ENCODE data around the gene BRME1. TPM values are rescaled to one million over a fixed set of nuclear protein-coding genes. Genes with fewer than 3 reads are reported as not detected.

Gene BRME1
- total RNA-seq, 4 donors from 2014 or later: 0.34 to 1.7 (median 1.0) TPM

DNA sequence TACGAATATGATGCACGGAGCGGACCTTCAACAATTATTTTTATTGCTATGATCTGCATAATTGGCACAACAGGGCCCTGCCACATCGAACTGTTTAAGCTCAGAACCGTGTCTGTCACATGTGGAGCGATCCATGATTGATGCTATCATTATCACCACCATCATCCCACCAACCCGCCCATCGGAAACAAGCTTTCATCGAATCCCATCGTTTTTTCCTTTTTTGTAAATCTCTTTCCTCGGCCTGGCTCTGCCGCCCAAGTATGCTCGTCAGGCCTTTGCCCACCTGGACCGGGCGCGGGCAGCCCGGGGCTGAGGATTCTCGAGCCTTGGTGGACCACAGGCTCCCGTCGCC lies 45.9 kb upstream of the BRME1 start:
- Histone ChIP-seq H3K27me3 (no peaks in the 10 kb centered on the region), H3K9me3 (no peaks in the 10 kb centered on the region), H3K36me3 (peaks cover 15 to 17% of the 10 kb centered on the region in 2 donors), H3K4me1 (peaks cover 14 to 15% of the 10 kb centered on the region in 2 donors), H3K27ac (no peak overlapping the region), H3K4me3 (replicated peaks in 1 of 3) (no peak overlapping the region)
- intact Hi-C loops (cut with DNase I): no loop called here
- WGBS, 2 donors: 12 to 14% methylated on average over 20 of the region's 20 CpGs
- TF ChIP-seq POLR2A (IDR thresholded peaks at IDR 0.05) (no peak), CTCF (IDR thresholded peaks at IDR 0.05) (no peak)
- DNase-seq: no peak

DNA sequence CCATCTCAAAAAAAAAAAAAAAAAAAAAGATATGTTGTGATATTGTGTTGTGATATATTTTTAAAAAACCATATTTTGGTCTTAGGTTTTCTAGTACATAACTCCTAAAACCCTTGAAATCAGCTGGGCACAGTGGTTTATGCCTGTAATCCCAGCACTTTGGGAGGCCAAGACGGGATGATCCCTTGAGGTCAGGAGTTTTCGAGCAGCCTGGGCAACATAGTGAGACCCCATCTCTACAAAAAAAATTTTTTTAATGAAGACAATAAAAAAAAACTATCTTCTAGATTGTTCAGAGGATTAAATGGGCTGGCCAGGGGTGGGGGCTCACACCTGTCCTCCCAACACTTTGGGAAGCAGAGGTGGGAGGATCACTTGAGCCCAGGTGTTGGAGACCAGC lies 45.1 kb upstream of the BRME1 start:
- no peak overlapping the region for H3K27ac ChIP-seq
- DNase-seq: no peak
- H3K4me3 ChIP-seq (replicated peaks in 1 of 3): no peak overlapping the region
- 84 to 93% methylated on average over 2 of the region's 2 CpGs for WGBS, 2 donors
- TF ChIP-seq POLR2A (IDR thresholded peaks at IDR 0.05) (no peak), CTCF (IDR thresholded peaks at IDR 0.05) (no peak)
- H3K9me3 ChIP-seq: no peaks in the 10 kb centered on the region
- H3K36me3 ChIP-seq: peaks cover 7 to 9% of the 10 kb centered on the region in 2 donors
- intact Hi-C loops (cut with DNase I): no loop called here
- H3K4me1 ChIP-seq: peaks cover 14 to 15% of the 10 kb centered on the region in 2 donors
- no peaks in the 10 kb centered on the region for H3K27me3 ChIP-seq

DNA sequence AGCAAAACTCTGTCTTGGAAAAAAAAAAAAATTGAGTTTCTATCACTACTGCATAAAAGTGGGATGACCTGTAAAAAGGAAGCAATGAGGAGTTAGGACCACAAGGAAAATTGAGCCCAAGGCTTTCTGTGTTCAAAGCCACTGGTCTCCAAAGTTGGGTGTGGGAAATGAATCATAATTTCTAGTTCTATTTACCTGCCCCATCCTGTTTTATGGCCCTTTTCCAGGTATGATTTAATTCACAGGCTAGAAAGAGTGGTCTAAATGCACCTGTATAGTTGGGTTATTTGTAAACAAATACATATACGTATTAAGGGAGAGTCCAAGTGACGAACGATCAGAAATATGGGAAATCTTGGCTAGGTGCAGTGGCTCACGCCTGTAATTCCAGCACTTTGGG lies 40.5 kb upstream of the BRME1 start:
- intact Hi-C loops (cut with DNase I): no loop called here
- 93 to 94% methylated on average over 4 of the region's 4 CpGs for WGBS, 2 donors
- DNase-seq: no peak
- Histone ChIP-seq H3K27me3 (no peaks in the 10 kb centered on the region), H3K9me3 (no peaks in the 10 kb centered on the region), H3K27ac (no peak overlapping the region), H3K4me1 (no peaks in the 10 kb centered on the region), H3K36me3 (no peaks in the 10 kb centered on the region), H3K4me3 (replicated peaks in 1 of 3) (no peak overlapping the region)
- TF ChIP-seq POLR2A (IDR thresholded peaks at IDR 0.05) (no peak), CTCF (IDR thresholded peaks at IDR 0.05) (no peak)

DNA sequence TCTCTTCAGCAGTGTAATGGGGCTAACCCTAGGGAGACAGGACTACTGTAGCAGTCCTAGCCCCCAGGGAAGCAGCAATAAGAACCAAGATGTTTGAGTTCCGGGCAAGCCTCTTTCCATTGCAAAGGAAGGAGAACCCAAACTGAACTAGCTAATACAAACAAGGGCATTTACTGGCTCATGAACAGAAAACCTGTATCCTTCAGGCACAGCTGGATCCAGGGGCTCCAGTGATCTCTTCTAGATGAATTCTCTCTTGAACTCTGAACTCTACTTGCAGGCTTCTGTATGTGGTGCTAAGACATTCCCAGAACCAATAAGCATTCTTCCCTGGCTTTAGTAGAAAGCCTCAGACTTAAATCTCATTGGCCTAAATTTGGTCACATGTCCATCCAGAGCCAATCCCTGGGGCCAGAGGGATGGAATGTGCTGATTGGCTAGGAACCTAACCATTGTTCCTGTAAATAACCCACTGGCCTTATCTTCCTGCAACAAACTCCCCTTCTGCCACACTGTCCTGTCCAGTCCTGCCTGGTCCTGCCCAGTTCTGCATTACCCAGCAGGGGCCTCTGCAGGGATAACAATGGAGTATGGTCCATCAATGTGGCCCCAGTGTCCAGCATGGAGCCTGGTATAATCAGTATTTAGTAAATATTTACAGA lies 36.2 kb upstream of the BRME1 start:
- no peaks in the 10 kb centered on the region for H3K4me1 ChIP-seq
- H3K36me3 ChIP-seq: no peaks in the 10 kb centered on the region
- 88 to 100% methylated on average over 1 of the region's 1 CpG for WGBS, 2 donors
- no peak overlapping the region for H3K27ac ChIP-seq
- no peaks in the 10 kb centered on the region for H3K9me3 ChIP-seq
- TF ChIP-seq POLR2A (IDR thresholded peaks at IDR 0.05): no peak
- TF ChIP-seq CTCF (IDR thresholded peaks at IDR 0.05): no peak
- DNase-seq: no peak
- intact Hi-C loops (cut with DNase I): no loop called here
- no peaks in the 10 kb centered on the region for H3K27me3 ChIP-seq
- H3K4me3 ChIP-seq (replicated peaks in 1 of 3): no peak overlapping the region

DNA sequence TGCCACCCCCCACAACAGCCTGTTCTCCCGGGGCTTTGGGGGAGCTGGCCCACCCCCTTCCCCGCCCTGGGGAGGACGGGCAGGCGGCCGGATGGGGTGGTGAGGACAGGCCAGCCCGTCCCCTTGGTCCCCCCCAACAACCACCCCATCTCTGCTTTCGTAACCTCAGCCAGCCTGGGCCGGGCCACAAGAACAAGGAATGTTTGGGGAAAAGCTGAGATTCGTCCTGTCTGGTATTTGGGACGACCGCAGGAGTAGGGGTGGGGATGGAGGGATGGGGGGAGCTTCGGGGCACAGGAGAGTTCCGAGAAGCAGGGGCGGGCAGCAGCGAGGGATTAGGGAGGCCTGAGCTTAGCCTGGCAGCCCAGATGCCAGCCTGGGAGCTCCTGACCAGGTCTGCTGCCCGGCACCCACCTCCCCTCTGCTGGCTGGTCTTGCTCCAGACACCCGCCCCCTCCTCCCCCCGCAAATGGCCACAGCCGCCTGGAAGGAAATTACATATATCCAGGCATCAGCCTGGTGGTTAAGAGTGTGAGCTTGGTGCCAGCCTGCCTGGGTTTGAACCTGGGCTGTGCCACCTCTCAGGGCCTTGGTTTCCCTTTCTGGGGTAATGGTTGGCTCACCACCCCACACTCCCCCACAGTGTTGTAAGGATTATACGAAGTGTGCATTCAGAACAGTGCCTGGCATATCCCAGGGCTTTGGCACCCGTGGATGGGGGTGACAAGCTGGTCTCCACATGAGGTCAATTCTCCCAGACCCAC lies 32.6 kb upstream of the BRME1 start, which contains the start of gene PODNL1:
Gene PODNL1, minus strand, starts transcription at position 117 of the 764 bp plus-strand sequence. CDS start 236 bp downstream, outside the sequence.
- H3K4me1 ChIP-seq: no peaks in the 10 kb centered on the region
- WGBS, 2 donors: 17 to 26% methylated on average over 12 to 14 of the region's 21 CpGs
- no peaks in the 10 kb centered on the region for H3K36me3 ChIP-seq
- intact Hi-C loops (cut with DNase I): no loop called here
- no peak within 1 kb of the TSS for H3K27ac ChIP-seq
- H3K9me3 ChIP-seq: no peaks in the 10 kb centered on the region
- DNase-seq: no peak
- peaks cover 8% of the 10 kb centered on the region for H3K27me3 ChIP-seq
- no peak for TF ChIP-seq POLR2A (IDR thresholded peaks at IDR 0.05)
- TF ChIP-seq CTCF (IDR thresholded peaks at IDR 0.05): no peak
- H3K4me3 ChIP-seq (replicated peaks in 1 of 3): no peak within 1 kb of the TSS
